H1 (cell line): Measurements from ENCODE around the gene GNB1. TPM values are rescaled to one million over a fixed set of nuclear protein-coding genes. Genes with fewer than 3 reads are reported as not detected.

Experiments used
- RAD21 ChIP-seq, 2 experiments: IDR thresholded peaks in 1 of 2; conservative IDR thresholded peaks in 1 of 2; 2 replicates each; pipeline ENCODE4 v1.6.1; 2011; ENCODE audit warnings: low read depth in 2 of 2, low read length in 2 of 2, improper control_type of control experiment in 1 of 2, inconsistent platforms in 1 of 2, mild to moderate bottlenecking in 1 of 2, moderate library complexity in 1 of 2
- polyA plus RNA-seq, 7 experiments: library from polyadenylated mRNA; depleted of rRNA in 3 of 7; stranded (reverse) in 5 of 7; unstranded in 2 of 7; fragments of >200 nt in 5 of 7; fragments of 200-250 nt in 2 of 7; gene quantifications; 1 replicate in 5 of 7; 2 replicates in 1 of 7; 4 replicates in 1 of 7; pipeline versions ENCODE4 v1.2.1 to v1.2.3, GENCODE V29; 2011 to 2013; ENCODE audit warnings: missing spikeins in 2 of 7, mixed read lengths in 2 of 7
- total RNA-seq: library from RNA; stranded (reverse); fragmentation: NEBNext Ultra II Directional; extraction: Animal tissue kit (Norgen Biotek cat#: 25700); gene quantifications from 2 replicates; pipeline ENCODE4 v1.2.1, GENCODE V29; 2021

GNB1 gene
- total and polyA plus RNA-seq, 2 of the 8 experiments (the other 6 are each of a cell fraction or from before 2014, with no cell fraction given) = 343 to 382 TPM

DNA sequence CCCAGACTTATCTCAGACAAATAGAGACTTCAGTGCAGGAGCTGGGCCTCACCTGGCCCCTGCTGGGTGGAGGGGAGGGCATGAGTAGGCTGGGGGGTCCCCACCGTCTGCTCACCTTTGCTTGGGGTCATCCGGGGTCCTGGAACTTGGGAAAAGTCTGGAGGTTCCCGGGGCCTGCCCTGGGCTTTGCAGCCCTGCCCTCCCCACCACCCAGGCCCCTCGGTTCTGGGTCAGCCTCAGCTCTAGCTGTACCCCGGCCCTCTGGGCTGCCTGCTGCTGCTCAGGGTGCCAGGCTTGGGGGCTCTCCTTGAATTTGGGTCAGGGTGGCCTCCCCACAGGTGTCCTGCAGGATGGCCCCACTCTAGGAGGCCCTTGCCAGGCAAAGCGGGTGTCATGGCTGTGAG is 30.6 kb upstream of the GNB1 start (continued):
- TF ChIP-seq RAD21 (IDR thresholded peaks at IDR 0.05 in 1 of 2, conservative IDR thresholded peaks at IDR 0.05 in 1 of 2; ENCODE audit: low read depth in 2 of 2, low read length in 2 of 2) = no peak
